ENCODE measurements around the gene DLGAP1.

DLGAP1 gene

GRCh38 chr18:4285525-4285924, 169.6 kb downstream of the DLGAP1 start:
- no peak for DNase-seq

- no peak for DNase-seq
Measured at GRCh38 chr18:4284528-4284927, 170.6 kb downstream of the DLGAP1 start.

- DNase-seq: no peak
Measured at GRCh38 chr18:4283746-4284291, 171.3 kb downstream of the DLGAP1 start.

- no peak for DNase-seq
Measured at GRCh38 chr18:4282954-4283353, 172.2 kb downstream of the DLGAP1 start.

GRCh38 chr18:4276953-4277585, 178.0 kb downstream of the DLGAP1 start:
- DNase-seq: no peak

GRCh38 chr18:4271952-4272351, 183.2 kb downstream of the DLGAP1 start:
- DNase-seq: no peak

GRCh38 chr18:4270988-4271387, 184.1 kb downstream of the DLGAP1 start:
- DNase-seq: no peak

GRCh38 chr18:4270016-4270415, 185.1 kb downstream of the DLGAP1 start:
- no peak for DNase-seq

GRCh38 chr18:4267641-4268040, 187.5 kb downstream of the DLGAP1 start:
- DNase-seq: no peak

GRCh38 chr18:4264347-4264791, 190.7 kb downstream of the DLGAP1 start:
- DNase-seq: no peak

- DNase-seq: peak; percentile 25
Measured at GRCh38 chr18:4260107-4260506, 195.0 kb downstream of the DLGAP1 start.

GRCh38 chr18:4256766-4257417, 198.2 kb downstream of the DLGAP1 start:
- no peak for DNase-seq

- no peak for DNase-seq
Measured at GRCh38 chr18:4254840-4255239, 200.3 kb downstream of the DLGAP1 start.

GRCh38 chr18:4252829-4253228, 202.3 kb downstream of the DLGAP1 start:
- DNase-seq: no peak

- no peak for DNase-seq
Measured at GRCh38 chr18:4251873-4252272, 203.2 kb downstream of the DLGAP1 start.

- DNase-seq: no peak
Measured at GRCh38 chr18:4251206-4251605, 203.9 kb downstream of the DLGAP1 start.

- DNase-seq: no peak
Measured at GRCh38 chr18:4250141-4250540, 205.0 kb downstream of the DLGAP1 start.

- DNase-seq: no peak
Measured at GRCh38 chr18:4248686-4249085, 206.4 kb downstream of the DLGAP1 start.

GRCh38 chr18:4246374-4246773, 208.7 kb downstream of the DLGAP1 start:
- DNase-seq: no peak

GRCh38 chr18:4245456-4245855, 209.7 kb downstream of the DLGAP1 start:
- no peak for DNase-seq

- DNase-seq: no peak
Measured at GRCh38 chr18:4242431-4243161, 212.5 kb downstream of the DLGAP1 start.

- no peak for DNase-seq
Measured at GRCh38 chr18:4241090-4241617, 214.0 kb downstream of the DLGAP1 start.

- DNase-seq: no peak
Measured at GRCh38 chr18:4238966-4239365, 216.1 kb downstream of the DLGAP1 start.

- DNase-seq: no peak
Measured at GRCh38 chr18:4237664-4238041, 217.5 kb downstream of the DLGAP1 start.

All from CD4-positive, alpha-beta T cell treated with Interleukin-21 for 1 hour (primary cell).